C4-2B (cell line): ENCODE measurements around the gene TMEM135.

Experiments used
- CTCF ChIP-seq: fragments of 450-650 bp; conservative IDR thresholded peaks from 2 replicates; pipeline ENCODE4 v1.5.1; 2017; ENCODE audit warnings: mild to moderate bottlenecking
- ZFX ChIP-seq: fragments of 450-650 bp; IDR thresholded peaks from 2 replicates; pipeline ENCODE4 v1.6.1; 2017

GRCh38 chr11:87187076-87187475 is 149.3 kb downstream of the TMEM135 start:
- TF ChIP-seq CTCF (no peak), ZFX (no peak)
